ENCODE data around the gene TRERF1. TPM values are rescaled to one million over a fixed set of nuclear protein-coding genes. Genes with fewer than 3 reads are reported as not detected.
A peak's percentile ranks its signal among the peaks of the same experiment; 100 is the strongest.

Gene TRERF1
- 10 to 100 TPM; 14.7 to 22.0 (median 19.0) TPM for total RNA-seq

GRCh38 chr6:42451333-42452170 lies at the start of gene TRERF1:
TRERF1 (minus strand) TSS chr6:42451926; CDS start chr6:42269590, 182,336 bp downstream.
- peak within 1 kb of the TSS; percentile 66 for H3K4me3 ChIP-seq
- no peaks in the 10 kb centered on the region for H3K27me3 ChIP-seq
- H3K9me3 ChIP-seq, result no peaks in the 10 kb centered on the region
- peak within 1 kb of the TSS; percentile 92 for H3K27ac ChIP-seq
- H3K4me1 ChIP-seq, result peaks cover 47% of the 10 kb centered on the region
- peak; percentile 81 to 86 for DNase-seq (ENCODE audit: low spot score in 2 of 2)
- TF ChIP-seq EP300 (IDR thresholded peaks at IDR 0.05) (no peak), POLR2A (IDR thresholded peaks at IDR 0.05) (no peak), POLR2AphosphoS5 (IDR thresholded peaks at IDR 0.05) (no peak)
- TF ChIP-seq, protein P1, sequence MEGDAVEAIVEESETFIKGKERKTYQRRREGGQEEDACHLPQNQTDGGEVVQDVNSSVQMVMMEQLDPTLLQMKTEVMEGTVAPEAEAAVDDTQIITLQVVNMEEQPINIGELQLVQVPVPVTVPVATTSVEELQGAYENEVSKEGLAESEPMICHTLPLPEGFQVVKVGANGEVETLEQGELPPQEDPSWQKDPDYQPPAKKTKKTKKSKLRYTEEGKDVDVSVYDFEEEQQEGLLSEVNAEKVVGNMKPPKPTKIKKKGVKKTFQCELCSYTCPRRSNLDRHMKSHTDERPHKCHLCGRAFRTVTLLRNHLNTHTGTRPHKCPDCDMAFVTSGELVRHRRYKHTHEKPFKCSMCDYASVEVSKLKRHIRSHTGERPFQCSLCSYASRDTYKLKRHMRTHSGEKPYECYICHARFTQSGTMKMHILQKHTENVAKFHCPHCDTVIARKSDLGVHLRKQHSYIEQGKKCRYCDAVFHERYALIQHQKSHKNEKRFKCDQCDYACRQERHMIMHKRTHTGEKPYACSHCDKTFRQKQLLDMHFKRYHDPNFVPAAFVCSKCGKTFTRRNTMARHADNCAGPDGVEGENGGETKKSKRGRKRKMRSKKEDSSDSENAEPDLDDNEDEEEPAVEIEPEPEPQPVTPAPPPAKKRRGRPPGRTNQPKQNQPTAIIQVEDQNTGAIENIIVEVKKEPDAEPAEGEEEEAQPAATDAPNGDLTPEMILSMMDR (IDR thresholded peaks at IDR 0.05), result no peak
- under 1% methylated on average over 33 of the region's 36 CpGs for whole genome bisulfite sequencing
- H3K36me3 ChIP-seq, result no peaks in the 10 kb centered on the region

DNA sequence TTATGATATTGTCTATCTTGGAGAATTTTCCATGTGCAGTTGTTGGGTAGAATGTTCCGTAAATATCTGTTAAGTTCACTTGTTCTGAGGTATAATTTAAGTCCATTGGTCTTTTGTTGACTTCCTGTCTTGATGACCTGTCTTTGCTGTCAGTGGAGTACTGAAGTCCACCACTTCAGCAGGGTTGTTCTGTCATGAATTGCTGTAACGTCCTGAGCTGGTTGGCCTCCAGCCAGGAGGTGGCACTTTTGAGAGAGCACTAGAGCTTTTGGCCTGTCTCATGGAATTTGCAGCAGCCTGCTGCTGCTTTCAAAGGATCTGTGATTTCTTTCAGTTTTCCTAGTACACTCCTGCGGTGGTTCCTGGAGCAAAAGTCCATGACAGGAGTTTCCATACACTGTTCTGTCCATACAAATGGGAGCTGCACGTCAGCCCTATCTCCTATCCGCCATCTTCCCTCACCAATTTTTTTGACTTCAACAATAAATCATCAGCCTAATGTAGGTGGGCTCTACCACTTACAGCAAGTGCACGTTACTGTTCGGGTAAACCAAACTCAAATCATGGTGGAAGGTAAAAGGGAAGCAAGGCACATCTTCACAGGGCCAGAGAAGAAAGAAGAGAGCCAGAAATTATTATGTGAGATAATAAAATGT lies 46.9 kb upstream of the TRERF1 start:
- WGBS, result 76% methylated on average over 7 of the region's 7 CpGs

GRCh38 chr6:42493914-42494539 lies 42.3 kb upstream of the TRERF1 start:
- no peak for DNase-seq (ENCODE audit: low spot score in 2 of 2)
- no peaks in the 10 kb centered on the region for H3K4me1 ChIP-seq
- whole genome bisulfite sequencing, result 90% methylated on average over 14 of the region's 14 CpGs
- no peaks in the 10 kb centered on the region for H3K27me3 ChIP-seq
- TF ChIP-seq, protein P1 (IDR thresholded peaks at IDR 0.05), result no peak
- H3K36me3 ChIP-seq, result no peaks in the 10 kb centered on the region
- H3K9me3 ChIP-seq, result no peaks in the 10 kb centered on the region
- no peak overlapping the region for H3K27ac ChIP-seq
- H3K4me3 ChIP-seq, result no peak overlapping the region

More for the DNA sequence above, 46.9 kb upstream of the TRERF1 start:
- no peak overlapping the region for H3K27ac ChIP-seq
- DNase-seq (ENCODE audit: low spot score in 2 of 2), result no peak
- H3K9me3 ChIP-seq, result no peaks in the 10 kb centered on the region
- H3K36me3 ChIP-seq, result no peaks in the 10 kb centered on the region
- H3K27me3 ChIP-seq, result no peaks in the 10 kb centered on the region
- no peak for TF ChIP-seq POLR2AphosphoS5 (IDR thresholded peaks at IDR 0.05)
- TF ChIP-seq, protein P1 (IDR thresholded peaks at IDR 0.05), result no peak
- TF ChIP-seq POLR2A (IDR thresholded peaks at IDR 0.05), result no peak
- no peak for TF ChIP-seq EP300 (IDR thresholded peaks at IDR 0.05)
- H3K4me3 ChIP-seq, result no peak overlapping the region
- no peaks in the 10 kb centered on the region for H3K4me1 ChIP-seq

GRCh38 chr6:42488129-42488528 lies 36.4 kb upstream of the TRERF1 start:
- no peaks in the 10 kb centered on the region for H3K27me3 ChIP-seq
- no peaks in the 10 kb centered on the region for H3K9me3 ChIP-seq
- 84% methylated on average over 2 of the region's 2 CpGs for WGBS
- TF ChIP-seq, protein P1 (IDR thresholded peaks at IDR 0.05), result no peak
- TF ChIP-seq EP300 (IDR thresholded peaks at IDR 0.05) (no peak), POLR2A (IDR thresholded peaks at IDR 0.05) (no peak), POLR2AphosphoS5 (IDR thresholded peaks at IDR 0.05) (no peak)
- H3K4me1 ChIP-seq, result no peaks in the 10 kb centered on the region
- no peak overlapping the region for H3K4me3 ChIP-seq
- H3K36me3 ChIP-seq, result no peaks in the 10 kb centered on the region
- no peak overlapping the region for H3K27ac ChIP-seq
- DNase-seq (ENCODE audit: low spot score in 2 of 2), result no peak

DNA sequence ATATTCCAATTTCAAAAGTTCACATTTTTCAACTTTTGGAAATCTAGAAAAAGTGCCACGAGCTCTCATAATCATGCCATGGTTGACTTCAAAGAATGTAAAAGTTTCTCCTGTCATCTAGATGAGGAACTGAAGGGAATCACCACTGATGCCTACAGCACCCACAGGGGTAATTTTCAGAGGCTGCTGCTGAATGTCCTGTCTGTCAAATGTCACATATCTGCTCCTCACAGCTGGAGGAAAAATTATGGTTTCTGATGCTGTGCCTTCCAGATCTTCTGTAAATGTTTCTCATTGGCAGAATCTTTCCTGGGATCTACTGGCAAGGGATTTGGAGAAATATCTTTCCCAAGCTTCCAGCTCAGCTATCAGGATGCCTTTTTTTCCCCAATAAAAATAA lies 32.5 kb upstream of the TRERF1 start:
- H3K4me3 ChIP-seq, result no peak overlapping the region
- TF ChIP-seq, protein P1 (IDR thresholded peaks at IDR 0.05), result no peak
- no peaks in the 10 kb centered on the region for H3K36me3 ChIP-seq
- WGBS, result 81% methylated on average over 1 of the region's 1 CpG
- H3K9me3 ChIP-seq, result no peaks in the 10 kb centered on the region
- H3K4me1 ChIP-seq, result no peaks in the 10 kb centered on the region
- no peak overlapping the region for H3K27ac ChIP-seq
- H3K27me3 ChIP-seq, result no peaks in the 10 kb centered on the region
- DNase-seq (ENCODE audit: low spot score in 2 of 2), result no peak

Data from suprapubic skin (tissue), 4 donors.